ENCODE results near the gene BORCS6.

BORCS6 gene

DNA sequence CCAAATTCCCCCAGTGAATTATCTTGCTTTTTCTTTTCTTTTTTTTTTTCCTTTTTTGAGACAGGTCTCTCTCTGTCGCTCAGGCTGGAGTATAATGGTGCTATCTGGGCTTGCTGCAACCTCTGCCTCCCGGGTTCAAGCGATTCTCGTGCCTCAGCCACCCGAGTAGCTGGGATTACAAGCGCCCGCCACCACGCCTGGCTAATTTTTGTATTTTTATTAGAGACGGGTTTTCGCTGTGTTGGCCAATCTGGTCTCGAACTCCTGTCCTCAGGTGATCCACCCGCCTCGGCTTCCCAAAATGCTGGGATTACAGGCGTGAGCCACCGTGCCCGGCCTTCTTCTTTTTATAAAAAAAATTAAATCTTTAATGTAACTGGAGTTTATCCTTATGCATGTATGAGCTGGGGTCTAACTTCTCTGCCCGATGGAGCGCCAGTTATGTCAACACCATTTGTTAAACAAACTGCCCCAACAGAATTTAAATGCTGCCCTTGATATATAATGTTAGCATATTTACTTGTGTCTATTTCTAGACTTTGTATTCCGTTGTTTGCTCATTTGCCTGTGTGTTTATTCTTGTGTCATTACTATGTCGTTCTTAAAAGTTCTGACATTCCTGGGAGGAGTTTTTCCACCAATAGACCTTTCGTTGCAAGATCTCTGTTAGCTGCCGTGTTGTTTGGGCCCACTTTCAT, 20.9 kb upstream of the BORCS6 start:
- no peak for DNase-seq (ENCODE audit: low read depth in 2 of 2)

DNA sequence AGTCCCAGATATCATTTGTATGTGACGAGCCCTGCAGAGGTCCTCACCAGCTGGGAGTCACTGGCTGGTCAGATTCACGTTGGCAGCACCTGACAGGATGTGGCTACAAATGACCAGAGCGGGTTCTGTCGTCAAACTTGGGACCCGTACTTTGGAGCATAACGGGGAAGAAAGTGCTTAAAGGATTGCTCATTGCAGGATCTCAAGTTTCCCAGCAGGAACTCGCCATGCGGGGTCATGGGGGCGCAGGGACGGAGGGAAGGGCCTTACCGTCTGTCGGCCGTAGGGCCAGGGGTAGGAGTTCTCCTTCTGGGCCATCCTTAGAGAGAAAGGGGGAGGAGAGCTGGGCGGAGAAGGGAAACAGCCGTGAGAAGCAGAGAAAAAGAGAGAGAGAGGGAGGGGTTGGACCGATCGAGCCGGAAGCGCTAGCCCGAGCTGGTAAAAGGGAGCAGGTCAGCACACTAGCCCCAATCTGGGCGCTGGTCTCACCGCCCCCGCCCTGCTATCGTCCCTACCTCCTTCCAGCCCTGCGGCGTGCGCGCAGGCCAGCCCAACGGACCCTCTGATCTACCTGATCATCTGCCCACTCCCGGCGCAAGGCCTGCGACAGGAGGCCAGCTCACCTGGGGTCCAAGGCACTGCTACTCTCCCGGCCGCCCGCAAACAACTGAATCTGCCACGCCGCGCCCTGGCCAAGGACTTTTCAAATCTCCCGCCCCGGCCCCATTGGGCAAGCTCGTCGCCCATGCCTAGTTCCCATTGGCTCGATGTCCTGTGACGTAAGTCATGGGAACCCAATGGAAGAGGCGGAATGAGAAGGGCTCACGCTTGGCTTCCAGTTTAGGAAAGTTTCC, 20.2 kb upstream of the BORCS6 start, which contains the start of gene AURKB:
Gene AURKB, minus strand, starts transcription at position 669 of the 854 bp plus-strand sequence. Its CDS starts 351 bp downstream, at position 318.
- DNase-seq (ENCODE audit: low read depth in 2 of 2), result peak; percentile 65 to 84

- DNase-seq (ENCODE audit: low read depth in 2 of 2), result no peak
Observed at GRCh38 chr17:8206536-8206935, 16.6 kb upstream of the BORCS6 start.

DNA sequence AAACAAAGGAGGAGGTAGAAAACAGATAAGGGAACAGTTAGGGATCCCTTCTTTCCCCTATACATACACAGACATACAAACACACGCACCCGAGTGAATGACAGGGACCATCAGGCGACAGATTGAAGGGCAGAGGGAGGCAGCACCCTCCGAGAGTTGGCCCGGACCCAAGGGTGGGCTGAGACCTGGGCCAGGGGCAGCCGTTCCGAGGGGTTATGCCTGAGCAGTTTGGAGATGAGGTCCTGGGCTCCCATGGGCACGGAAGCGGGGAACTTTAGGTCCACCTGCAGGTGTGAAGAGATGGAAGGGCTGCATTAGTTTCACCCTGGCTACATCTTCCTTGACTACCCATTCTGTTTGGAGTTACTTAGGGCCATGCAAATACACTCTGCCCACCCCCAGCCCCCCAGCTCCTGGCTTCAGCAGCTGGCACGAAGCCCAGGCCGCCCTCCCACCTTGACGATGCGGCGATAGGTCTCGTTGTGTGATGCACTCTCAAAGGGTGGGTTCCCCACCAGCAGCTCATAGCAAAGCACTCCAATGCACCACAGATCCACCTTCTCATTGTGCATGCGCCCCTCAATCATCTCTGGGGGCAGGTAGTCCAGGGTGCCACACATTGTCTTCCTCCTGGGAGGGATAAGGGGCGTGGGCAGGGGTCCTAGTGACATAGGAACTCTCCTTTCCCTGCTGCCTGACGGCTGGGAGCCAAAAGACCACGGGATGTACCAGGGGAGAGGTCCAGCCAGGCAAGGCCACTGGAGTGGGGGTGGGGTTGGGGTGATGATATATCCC, 15.0 kb upstream of the BORCS6 start:
- DNase-seq (ENCODE audit: low read depth in 2 of 2), result no peak

DNA sequence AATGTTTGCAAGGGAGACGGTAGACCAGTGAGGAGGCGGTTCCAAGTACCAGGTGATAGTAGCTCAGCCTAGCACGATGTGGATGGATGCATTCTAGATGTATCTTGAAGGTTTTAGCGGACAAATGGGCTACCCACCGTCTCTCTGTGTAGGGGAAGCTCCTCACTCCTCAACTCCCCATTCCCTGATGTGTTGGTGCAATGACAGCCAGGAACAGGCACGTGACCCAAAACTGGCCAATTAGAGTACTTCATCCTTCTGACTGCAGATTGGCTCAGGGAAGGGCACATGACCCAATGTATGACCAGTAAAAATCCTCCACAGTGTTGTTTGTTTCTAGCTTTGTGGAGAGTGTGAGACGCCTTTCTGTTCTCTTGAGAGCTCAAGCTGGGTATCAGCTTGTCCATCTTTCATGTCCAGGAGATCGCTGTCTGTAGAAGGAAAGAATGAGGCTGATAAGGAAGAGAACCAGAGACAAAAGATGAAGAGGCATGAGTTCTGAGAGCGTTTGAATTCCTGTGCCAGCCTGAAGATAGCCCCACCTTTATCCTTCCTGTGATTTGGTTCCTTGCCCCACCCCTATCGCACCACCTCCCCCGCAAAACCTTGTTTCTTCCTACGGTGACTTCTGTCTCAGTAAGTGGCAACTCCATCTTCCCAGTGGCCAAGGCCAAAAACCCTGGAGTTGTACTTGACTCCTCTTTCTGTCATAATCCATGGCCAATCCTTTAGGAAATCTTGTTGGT, 2.3 kb upstream of the BORCS6 start:
- DNase-seq (ENCODE audit: low read depth in 2 of 2), result no peak

- no peak for DNase-seq (ENCODE audit: low read depth in 2 of 2)
Observed at GRCh38 chr17:8190506-8190905, 526 bp upstream of the BORCS6 start.

GRCh38 chr17:8189041-8189710, 804 bp downstream of the BORCS6 start:
- no peak for DNase-seq (ENCODE audit: low read depth in 2 of 2)

DNA sequence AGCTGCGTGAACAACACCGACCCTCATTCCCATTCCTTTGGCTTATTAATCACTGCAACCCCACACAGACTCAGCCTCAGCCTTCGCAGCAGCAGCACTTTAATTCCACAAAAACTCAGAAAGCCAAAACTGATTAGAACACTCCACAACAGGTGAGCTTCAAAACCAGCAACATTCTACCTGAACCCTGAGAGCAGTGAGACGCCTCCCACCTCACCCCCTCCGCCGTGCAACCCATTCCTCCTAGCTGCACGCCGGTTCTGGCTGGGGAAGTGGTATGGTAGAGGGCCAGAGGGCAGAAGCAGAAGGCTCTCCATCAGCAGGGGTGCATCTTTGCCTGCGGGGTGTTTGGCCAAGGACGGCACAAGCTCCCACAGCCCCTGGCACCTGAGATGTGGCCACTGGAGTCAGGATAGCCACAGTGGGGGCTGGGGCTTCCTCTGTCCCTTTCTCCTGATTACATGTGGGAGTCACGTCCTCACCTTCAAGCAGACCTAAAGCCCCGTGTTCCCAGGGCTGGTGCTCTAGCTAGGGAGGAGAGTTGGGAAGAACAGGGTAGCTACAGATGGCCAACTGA, 1.6 kb downstream of the BORCS6 start:
- no peak for DNase-seq (ENCODE audit: low read depth in 2 of 2)

DNA sequence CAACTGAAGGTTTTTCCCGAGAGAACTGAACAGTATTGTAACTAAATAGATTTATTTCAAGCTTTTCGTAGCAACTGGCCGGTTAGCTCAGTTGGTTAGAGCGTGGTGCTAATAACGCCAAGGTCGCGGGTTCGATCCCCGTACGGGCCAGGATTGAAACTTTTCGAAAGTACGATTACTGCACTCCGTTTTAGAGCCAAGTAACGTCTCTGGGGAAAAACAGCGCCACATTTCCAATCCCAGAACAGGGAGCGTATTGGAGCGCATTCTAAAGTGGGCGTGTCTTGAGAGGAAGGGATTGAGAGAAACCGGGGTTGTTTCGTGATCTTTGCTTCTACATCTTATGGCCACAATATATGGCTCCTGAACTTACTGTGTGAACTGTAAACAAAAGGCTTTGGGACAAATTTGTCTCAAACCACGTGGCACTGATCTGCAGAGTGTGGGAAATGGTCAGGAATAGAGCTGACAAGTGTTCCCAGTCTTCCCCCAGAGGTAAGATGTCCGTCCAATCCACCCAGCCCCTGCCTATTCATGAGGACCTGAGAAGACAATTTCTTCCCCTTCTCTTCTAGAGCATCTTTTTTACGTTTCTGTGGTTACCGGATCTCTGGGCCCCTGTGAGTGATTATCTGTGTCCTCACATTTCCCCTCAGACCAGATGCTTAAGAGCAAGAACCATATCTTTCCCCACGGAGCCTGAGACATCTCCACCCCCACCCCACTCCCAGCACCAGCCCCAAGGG, 2.3 kb downstream of the BORCS6 start:
- DNase-seq (ENCODE audit: low read depth in 2 of 2), result peak; percentile 79 to 86

DNA sequence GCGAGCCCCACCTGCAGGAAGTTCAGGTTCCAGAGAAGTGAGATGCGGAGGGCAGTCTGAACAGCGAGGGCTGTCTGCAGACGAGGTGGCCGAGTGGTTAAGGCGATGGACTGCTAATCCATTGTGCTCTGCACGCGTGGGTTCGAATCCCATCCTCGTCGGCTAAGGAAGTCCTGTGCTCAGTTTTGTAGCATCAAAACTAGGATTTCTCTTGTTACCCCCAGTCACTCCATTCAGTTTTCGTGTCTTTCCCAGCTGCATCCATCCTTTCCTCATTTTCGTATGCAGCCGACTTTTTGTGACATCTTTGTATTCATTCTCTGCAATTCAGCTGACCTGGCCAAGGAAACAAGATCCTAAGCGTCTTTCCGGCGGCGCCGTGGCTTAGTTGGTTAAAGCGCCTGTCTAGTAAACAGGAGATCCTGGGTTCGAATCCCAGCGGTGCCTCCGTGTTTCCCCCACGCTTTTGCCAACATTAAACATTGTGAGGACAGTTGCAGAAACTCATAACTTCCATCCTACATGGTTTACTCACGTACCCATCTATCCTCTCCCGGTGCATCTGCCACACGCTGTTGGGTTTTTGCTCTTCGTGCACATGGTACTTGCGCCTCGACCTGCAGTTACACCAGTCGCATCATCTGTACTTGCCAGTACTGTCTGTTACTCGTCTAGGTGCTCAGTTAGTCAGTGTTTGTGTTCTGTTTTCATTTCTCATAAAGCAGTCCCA, 3.0 kb downstream of the BORCS6 start:
- peak; percentile 80 to 82 for DNase-seq (ENCODE audit: low read depth in 2 of 2)

GRCh38 chr17:8186446-8186786, 3.6 kb downstream of the BORCS6 start:
- DNase-seq (ENCODE audit: low read depth in 2 of 2), result no peak

DNA sequence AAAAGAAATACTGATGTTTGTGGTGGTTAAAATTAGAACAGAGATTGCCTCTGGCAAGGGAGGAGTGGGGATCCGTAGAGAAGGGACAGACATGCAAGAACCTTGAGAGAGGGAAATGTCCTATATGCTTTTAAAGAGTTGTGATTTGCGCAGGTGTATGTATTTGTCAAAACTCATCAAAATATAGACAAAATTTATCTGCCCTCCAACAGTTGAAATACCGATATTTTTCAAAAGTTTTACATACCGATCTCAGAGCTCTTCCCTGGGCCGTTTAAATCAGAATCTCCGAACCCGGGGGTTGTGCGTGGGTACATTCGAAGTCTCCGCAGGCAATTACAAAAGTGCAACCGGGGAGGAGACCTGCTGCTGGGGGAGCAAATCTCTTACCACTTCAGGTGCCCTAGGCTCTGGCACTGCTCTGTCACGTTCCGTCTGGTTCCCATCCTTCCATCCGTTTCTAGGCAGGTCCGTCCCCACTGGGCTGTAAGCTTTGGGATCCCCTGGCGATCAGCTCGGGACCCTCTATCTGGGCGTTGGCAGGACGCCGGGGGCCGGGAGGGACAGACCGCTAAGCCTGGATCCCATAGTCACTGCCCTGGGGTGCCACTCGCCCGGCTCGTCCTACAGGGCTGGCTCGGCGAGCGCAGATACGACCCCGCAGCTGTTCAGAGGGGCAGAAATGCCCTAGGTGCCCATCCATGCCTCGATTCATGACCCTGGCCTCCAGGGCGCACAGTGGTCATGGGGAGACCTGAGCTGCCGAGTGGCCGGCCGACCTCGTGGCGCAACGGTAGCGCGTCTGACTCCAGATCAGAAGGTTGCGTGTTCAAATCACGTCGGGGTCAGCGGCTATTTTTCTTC, 4.2 kb downstream of the BORCS6 start:
- DNase-seq (ENCODE audit: low read depth in 2 of 2), result peak; percentile 90

GRCh38 chr17:8176998-8177731, 12.8 kb downstream of the BORCS6 start:
- no peak for DNase-seq (ENCODE audit: low read depth in 2 of 2)

DNA sequence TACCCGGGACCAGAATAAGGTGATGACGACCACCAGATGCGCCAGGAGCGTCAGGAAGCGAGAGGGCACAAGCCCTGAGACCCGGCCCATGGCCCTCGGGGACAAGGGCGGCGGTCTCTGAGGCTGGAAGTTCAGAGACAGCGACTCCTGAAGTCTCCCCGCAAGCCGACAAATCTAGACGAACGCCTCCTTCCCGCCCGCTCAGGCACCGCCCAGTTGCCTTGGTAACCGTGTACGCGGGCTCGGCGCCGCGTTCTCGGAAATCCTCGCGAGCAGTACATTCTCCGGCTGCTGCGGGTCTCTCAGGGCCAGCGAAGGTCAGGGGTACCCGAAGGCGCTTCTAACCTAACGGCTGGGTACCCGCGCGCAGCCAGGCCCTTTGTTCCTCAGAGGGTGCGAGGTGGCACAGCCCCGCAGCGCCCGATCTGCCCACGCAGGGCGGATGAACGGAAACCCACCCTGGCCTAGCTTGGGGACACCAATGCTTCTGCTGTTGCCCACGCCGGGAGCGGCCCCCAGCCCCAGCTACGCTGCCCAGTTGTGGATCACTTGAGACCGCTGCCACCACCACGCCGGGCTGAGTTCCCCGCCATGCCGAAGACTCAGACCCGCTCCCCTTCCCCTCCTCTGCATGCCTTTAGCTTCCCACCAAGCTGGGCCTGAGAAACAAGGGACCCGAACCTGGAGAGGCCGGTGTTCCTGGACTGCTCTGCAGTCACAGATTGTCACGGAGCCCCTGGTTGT, 13.6 kb downstream of the BORCS6 start, which contains the start of gene TMEM107:
Gene TMEM107, minus strand, starts transcription at position 184 of the 744 bp plus-strand sequence. Its CDS starts 94 bp downstream, at position 90.
- DNase-seq (ENCODE audit: low read depth in 2 of 2), result peak; percentile 70 to 76

GRCh38 chr17:8175795-8176196, 14.2 kb downstream of the BORCS6 start:
- DNase-seq (ENCODE audit: low read depth in 2 of 2), result no peak

DNA sequence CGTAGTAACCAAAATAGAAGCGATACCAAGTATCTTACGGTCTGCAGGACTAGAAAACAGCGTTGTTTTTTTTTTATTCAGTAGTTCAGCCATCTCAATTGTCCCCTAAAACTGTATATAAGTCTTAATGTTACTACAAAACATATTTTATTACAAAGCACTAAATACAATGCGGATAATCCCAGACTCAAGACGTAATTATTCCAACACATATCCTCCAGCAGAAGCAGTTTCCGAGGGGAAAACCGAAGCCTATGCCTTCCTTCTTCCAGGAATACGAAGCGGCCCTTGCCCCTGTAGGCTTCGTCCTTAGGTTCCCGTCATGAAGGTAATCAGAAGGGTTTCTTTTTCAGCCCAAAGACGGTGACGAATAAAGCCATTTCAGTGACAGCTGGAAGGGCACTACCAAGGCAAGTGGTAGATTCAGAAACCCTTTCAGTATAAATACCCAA, 16.1 kb downstream of the BORCS6 start:
- no peak for DNase-seq (ENCODE audit: low read depth in 2 of 2)

Measured in stimulated activated CD8-positive, alpha-beta memory T cell treated with anti-CD3 and anti-CD28 coated beads, Interleukin-7, amount 100 ng/mL, for 1 hour (primary cell).